Measurements from ENCODE around the gene ANGPT4.

DNA sequence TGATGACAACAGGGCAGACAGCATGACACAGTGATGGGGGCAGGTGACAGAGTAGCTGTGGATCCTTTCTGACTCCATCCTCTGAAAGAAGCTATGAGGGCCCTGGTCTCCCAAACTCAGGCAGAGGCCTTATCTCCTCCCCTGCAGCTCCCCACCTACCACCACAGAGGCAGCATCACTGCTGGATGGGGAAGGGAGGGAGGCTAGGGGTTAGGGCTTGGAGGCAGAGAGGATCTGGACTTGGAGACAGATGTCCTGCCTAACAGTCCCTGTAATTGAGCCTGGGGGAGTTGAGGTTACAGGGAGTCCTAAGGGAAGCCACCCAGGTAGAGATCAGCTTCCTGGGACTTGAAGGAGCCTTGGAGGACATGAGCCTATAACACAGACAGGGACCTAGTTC, 44.7 kb downstream of the ANGPT4 start:
- TF ChIP-seq, protein P1, sequence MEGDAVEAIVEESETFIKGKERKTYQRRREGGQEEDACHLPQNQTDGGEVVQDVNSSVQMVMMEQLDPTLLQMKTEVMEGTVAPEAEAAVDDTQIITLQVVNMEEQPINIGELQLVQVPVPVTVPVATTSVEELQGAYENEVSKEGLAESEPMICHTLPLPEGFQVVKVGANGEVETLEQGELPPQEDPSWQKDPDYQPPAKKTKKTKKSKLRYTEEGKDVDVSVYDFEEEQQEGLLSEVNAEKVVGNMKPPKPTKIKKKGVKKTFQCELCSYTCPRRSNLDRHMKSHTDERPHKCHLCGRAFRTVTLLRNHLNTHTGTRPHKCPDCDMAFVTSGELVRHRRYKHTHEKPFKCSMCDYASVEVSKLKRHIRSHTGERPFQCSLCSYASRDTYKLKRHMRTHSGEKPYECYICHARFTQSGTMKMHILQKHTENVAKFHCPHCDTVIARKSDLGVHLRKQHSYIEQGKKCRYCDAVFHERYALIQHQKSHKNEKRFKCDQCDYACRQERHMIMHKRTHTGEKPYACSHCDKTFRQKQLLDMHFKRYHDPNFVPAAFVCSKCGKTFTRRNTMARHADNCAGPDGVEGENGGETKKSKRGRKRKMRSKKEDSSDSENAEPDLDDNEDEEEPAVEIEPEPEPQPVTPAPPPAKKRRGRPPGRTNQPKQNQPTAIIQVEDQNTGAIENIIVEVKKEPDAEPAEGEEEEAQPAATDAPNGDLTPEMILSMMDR (IDR thresholded peaks at IDR 0.05), result no peak
- no peak for TF ChIP-seq POLR2A (IDR thresholded peaks at IDR 0.05)
